LNCAP (cell line): ENCODE measurements around the gene TMEM272.

ENCODE experiments used
- TF ChIP-seq, protein P1 (sequence below): fragments of 450-650 bp; IDR thresholded peaks from 2 replicates; pipeline ENCODE4 v1.5.1; 2017; ENCODE audit warnings: mild to moderate bottlenecking

TMEM272 gene

DNA sequence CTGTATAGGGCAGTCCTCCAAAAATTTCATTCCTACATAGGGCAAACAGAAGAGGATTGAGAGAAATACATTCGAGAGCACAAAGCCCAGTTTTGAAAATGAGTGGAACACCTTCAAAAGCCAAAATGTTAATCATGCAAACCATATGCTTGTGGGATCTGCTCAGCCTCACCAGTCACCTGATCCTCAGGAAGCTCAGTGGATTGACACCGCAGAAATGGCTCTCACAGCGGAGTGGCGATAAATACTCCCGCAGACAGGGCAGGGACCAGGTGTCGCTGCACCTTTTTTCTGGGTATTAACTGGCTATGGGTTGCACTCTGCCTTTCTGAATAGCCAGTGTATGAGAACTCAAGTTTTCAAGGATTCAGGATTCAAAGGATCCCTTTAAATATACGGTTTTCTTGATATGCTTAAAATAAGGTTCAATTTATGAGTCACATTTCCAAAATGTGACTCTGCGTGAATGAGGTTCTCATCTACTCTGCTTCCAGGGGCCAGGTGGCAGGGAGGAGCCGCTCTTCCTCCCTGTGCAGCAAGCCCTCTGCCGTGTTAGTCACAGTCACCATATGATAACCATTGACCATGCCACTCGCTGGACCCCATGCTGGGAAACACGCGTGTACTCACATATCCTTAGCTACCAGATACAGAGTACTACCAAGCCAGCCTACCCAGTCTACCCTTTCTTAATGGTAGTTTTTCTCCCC, 22.7 kb downstream of the TMEM272 start:
- TF ChIP-seq, protein P1, sequence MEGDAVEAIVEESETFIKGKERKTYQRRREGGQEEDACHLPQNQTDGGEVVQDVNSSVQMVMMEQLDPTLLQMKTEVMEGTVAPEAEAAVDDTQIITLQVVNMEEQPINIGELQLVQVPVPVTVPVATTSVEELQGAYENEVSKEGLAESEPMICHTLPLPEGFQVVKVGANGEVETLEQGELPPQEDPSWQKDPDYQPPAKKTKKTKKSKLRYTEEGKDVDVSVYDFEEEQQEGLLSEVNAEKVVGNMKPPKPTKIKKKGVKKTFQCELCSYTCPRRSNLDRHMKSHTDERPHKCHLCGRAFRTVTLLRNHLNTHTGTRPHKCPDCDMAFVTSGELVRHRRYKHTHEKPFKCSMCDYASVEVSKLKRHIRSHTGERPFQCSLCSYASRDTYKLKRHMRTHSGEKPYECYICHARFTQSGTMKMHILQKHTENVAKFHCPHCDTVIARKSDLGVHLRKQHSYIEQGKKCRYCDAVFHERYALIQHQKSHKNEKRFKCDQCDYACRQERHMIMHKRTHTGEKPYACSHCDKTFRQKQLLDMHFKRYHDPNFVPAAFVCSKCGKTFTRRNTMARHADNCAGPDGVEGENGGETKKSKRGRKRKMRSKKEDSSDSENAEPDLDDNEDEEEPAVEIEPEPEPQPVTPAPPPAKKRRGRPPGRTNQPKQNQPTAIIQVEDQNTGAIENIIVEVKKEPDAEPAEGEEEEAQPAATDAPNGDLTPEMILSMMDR, result no peak

- TF ChIP-seq, protein P1, result no peak
These were observed 23.4 kb downstream of the TMEM272 start for GRCh38 chr13:51821606-51822005.

- TF ChIP-seq, protein P1, result no peak
These were observed 24.9 kb downstream of the TMEM272 start for GRCh38 chr13:51820016-51820597.

GRCh38 chr13:51819544-51819943, 25.4 kb downstream of the TMEM272 start:
- TF ChIP-seq, protein P1, result no peak

DNA sequence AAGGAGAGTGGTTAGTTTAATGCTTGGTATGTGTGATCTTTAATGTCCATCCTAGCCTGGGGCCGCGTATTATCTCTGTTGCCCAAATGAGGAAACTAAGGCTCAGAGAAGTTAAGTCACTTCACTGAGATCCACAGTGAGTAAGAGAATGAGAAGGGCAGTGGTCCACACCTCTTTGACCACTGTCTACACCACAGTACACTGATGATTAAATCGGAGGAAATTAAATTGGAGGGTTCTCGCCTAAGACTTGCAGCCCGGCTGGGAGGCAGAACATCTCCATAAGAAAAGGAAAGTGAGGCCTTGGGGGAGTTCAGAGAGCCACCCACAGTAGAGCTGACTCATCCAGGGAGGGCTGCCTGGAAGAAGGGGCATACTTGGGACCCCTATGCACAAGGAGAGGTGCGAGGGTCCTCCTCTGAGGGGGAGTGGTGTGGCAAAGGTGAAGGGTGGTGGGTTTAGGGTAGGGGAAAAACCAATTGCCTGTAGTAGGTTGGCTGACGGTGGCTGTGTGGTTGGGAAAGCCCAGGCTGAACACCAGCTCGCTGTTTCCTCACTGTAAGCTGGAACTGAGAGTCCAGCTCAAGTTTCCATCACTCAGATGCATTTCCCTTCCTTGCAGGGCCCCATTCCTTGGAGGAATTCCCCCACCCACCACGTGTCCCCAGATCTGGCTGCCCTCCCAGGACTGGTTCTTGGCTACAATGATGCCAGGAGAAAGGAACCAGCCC, 26.0 kb downstream of the TMEM272 start:
- TF ChIP-seq, protein P1, result no peak

DNA sequence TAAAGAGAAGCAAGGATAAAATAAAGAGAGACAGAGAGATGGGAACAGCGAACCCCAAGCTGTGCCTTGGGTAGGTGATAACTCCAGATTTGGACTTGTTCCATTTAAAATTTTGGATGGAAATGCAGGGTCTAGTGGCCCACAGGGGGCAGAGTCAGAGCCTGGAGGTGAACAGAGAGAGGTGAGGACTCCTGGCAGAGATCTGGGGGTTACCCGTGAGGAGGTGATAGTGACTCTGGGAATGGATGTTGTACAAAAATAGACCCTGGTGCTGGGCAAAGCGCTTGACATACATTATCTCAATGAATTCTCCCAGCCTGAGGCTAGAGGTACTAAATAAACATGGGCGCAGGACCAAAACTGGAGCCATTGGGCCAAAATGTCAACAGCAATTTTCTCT, 26.7 kb downstream of the TMEM272 start:
- TF ChIP-seq, protein P1, result no peak

GRCh38 chr13:51817717-51818116, 27.3 kb downstream of the TMEM272 start:
- TF ChIP-seq, protein P1, result no peak
